ENCODE measurements around the gene DTX1.
"Not testable (repeated sequence)": the region's sequence is repeated elsewhere in the genome, so short reads cannot be mapped to it uniquely, and the experiment has no call there.

Gene DTX1

DNA sequence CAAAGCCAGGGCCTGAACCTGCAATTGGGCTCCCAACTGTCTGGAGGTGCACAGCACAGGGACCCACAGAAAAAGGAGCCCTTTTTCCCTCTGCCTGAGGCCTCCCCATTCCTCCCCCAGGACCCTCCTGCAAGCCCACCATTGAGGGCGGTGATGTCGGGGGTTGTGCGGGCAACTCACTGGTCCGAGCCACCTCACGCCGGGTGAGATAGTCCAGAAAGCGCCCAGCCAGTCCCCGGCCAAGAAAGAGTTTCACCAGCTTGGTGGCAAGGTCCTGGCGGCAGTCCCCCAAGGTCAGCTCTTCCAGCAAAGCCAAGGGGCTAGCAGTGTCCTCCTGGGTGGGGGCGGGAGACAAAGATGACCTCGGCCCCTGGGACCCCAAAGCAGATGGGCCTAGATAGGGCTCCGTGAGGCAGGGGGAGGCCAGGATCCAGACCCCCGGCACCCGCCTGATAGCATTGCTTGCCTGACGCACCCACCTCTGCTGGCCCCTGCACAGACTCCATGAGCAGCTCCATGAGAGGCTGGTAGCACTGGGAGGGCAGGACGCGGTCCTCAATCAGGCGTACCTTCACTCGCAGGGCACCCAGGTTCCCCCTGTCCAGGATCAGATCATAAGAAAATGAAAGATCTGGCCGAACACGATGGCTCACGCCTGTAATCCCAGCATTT is 59.1 kb downstream of the DTX1 start:
- Histone ChIP-seq H3K18ac (ENCODE audit: low read length) (no peak overlapping the region), H2AFZ (ENCODE audit: insufficient read depth, low read length, poor library complexity) (no peak overlapping the region), H3K9ac (ENCODE audit: low read length) (no peak overlapping the region), H3K9me3 (ENCODE audit: insufficient read depth, low read depth, low read length) (peaks cover 1% of the 10 kb centered on the region), H4K8ac (ENCODE audit: low read depth, low read length) (no peak overlapping the region), H4K91ac (ENCODE audit: low read depth, low read length) (no peak overlapping the region), H3K4me3 (ENCODE audit: low read depth, low read length) (no peak overlapping the region), H3K27ac (ENCODE audit: low read depth, low read length) (no peak overlapping the region), H3K4me2 (ENCODE audit: low read length) (no peak overlapping the region), H2BK12ac (ENCODE audit: low read length) (no peak overlapping the region), H2BK5ac (ENCODE audit: low read depth, low read length, poor library complexity) (no peak overlapping the region), H3K27me3 (ENCODE audit: insufficient read depth, low read length) (no peaks in the 10 kb centered on the region), H3K14ac (ENCODE audit: low read length) (no peak overlapping the region), H3K4me1 (ENCODE audit: control insufficient read depth in 1 of 2, insufficient read depth in 2 of 2, low read length in 2 of 2) (no peaks in the 10 kb centered on the region), H3K36me3 (ENCODE audit: control insufficient read depth in 1 of 2, insufficient read depth in 2 of 2, low read length in 2 of 2) (no peaks in the 10 kb centered on the region), H3K79me2 (ENCODE audit: control insufficient read depth, insufficient read depth, low read length, poor library complexity) (peaks cover 2% of the 10 kb centered on the region), H2AK5ac (ENCODE audit: low read length) (no peak overlapping the region), H3K23ac (ENCODE audit: low read length) (no peak overlapping the region), H4K12ac (ENCODE audit: low read depth, low read length) (no peak overlapping the region), H3K79me1 (ENCODE audit: low read length) (no peaks in the 10 kb centered on the region), H3K4ac (ENCODE audit: low read depth, low read length) (no peak overlapping the region), H2BK120ac (ENCODE audit: insufficient read depth, low read length, poor library complexity) (no peak overlapping the region)
- no peak for DNase-seq
- WGBS (ENCODE audit: extremely low coverage, insufficient coverage, insufficient read length) = no CpG with 5 or more reads among the region's 22 CpGs

DNA sequence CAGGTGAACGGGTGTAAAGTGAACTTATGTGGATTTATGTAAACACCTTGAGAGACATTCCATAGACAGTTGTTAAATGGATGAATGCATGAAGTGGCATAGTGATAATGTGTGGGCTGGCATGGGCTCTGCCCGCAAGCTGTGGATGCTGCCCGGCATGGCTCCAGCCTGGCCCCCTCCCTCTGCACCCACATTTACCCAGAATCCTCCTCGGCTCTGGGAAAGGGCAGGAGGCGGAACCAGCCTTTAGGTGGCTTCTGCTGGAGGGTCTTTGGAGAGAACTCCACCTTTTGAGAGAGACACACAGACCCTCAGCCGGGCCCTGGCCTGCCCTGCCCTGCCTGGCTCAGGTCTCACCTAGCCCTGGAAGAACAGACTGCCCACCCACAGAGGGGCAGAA is 60.3 kb downstream of the DTX1 start:
- no peak overlapping the region for H3K14ac ChIP-seq (ENCODE audit: low read length)
- H2BK120ac ChIP-seq (ENCODE audit: insufficient read depth, low read length, poor library complexity) = no peak overlapping the region
- no peak overlapping the region for H3K4ac ChIP-seq (ENCODE audit: low read depth, low read length)
- H3K18ac ChIP-seq (ENCODE audit: low read length) = no peak overlapping the region
- no peaks in the 10 kb centered on the region for H3K36me3 ChIP-seq (ENCODE audit: control insufficient read depth in 1 of 2, insufficient read depth in 2 of 2, low read length in 2 of 2)
- no peak overlapping the region for H3K4me2 ChIP-seq (ENCODE audit: low read length)
- H2BK12ac ChIP-seq (ENCODE audit: low read length) = no peak overlapping the region
- no peak overlapping the region for H4K91ac ChIP-seq (ENCODE audit: low read depth, low read length)
- H3K9ac ChIP-seq (ENCODE audit: low read length) = no peak overlapping the region
- DNase-seq = no peak
- no peak overlapping the region for H3K4me3 ChIP-seq (ENCODE audit: low read depth, low read length)
- H3K27ac ChIP-seq (ENCODE audit: low read depth, low read length) = no peak overlapping the region
- no peak overlapping the region for H2AFZ ChIP-seq (ENCODE audit: insufficient read depth, low read length, poor library complexity)
- no peak overlapping the region for H2BK5ac ChIP-seq (ENCODE audit: low read depth, low read length, poor library complexity)
- H2AK5ac ChIP-seq (ENCODE audit: low read length) = no peak overlapping the region
- WGBS (ENCODE audit: extremely low coverage, insufficient coverage, insufficient read length) = no CpG with 5 or more reads among the region's 6 CpGs
- no peak overlapping the region for H4K12ac ChIP-seq (ENCODE audit: low read depth, low read length)
- H3K23ac ChIP-seq (ENCODE audit: low read length) = no peak overlapping the region
- H3K27me3 ChIP-seq (ENCODE audit: insufficient read depth, low read length) = no peaks in the 10 kb centered on the region
- H3K4me1 ChIP-seq (ENCODE audit: control insufficient read depth in 1 of 2, insufficient read depth in 2 of 2, low read length in 2 of 2) = no peaks in the 10 kb centered on the region
- peaks cover 1% of the 10 kb centered on the region for H3K79me2 ChIP-seq (ENCODE audit: control insufficient read depth, insufficient read depth, low read length, poor library complexity)
- H3K9me3 ChIP-seq (ENCODE audit: insufficient read depth, low read depth, low read length) = peaks cover 1% of the 10 kb centered on the region
- H3K79me1 ChIP-seq (ENCODE audit: low read length) = no peaks in the 10 kb centered on the region
- H4K8ac ChIP-seq (ENCODE audit: low read depth, low read length) = no peak overlapping the region

DNA sequence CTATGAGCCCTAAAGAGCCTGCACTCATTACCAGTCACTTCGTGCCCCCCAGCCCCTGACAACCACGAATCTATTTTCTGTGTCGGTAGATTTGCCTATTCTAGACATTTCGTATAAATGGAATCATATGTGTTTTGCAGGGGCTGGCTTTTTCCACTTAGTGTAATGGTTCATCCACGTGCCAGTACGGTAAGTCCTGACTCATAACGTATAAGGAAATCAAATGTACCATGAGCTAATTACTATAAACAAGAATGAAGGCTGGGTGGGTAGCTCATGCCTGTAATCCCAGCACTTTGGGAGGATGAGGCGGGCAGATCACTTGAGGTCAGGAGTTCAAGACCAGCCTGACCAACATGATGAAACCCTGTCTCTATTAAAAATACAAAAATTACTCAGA is 61.2 kb downstream of the DTX1 start:
- WGBS (ENCODE audit: extremely low coverage, insufficient coverage, insufficient read length) = no CpG with 5 or more reads among the region's 8 CpGs
- not testable (repeated sequence) for H3K18ac ChIP-seq (ENCODE audit: low read length); H3K4me1 ChIP-seq (ENCODE audit: control insufficient read depth in 1 of 2, insufficient read depth in 2 of 2, low read length in 2 of 2)

DNA sequence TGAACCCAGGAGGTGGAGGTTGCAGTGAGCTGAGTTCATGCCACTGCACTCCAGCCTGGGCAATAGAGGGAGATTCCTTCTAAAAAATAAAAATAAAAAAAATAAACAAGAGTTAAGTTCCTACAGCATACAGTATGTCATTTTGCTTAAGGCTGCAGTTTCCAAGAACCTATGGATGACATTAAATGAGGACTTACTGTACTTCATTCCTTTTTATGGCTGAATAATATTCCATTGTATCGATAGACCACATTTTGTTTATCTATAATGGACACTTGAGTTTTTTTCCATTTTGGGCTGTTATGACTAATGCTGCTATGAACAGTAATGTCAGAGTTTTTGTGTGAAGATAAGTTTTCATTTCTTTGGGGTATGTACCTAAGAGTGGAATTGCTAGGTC is 61.6 kb downstream of the DTX1 start:
- WGBS (ENCODE audit: extremely low coverage, insufficient coverage, insufficient read length) = no CpG with 5 or more reads among the region's 1 CpG
- Histone ChIP-seq H3K4me1 (ENCODE audit: control insufficient read depth in 1 of 2, insufficient read depth in 2 of 2, low read length in 2 of 2) (no peaks in the 10 kb centered on the region), H3K23ac (ENCODE audit: low read length) (no peak overlapping the region)

More for the DNA sequence above, 61.2 kb downstream of the DTX1 start:
- not testable (repeated sequence) for H4K91ac ChIP-seq (ENCODE audit: low read depth, low read length); H2AFZ ChIP-seq (ENCODE audit: insufficient read depth, low read length, poor library complexity); H3K23ac ChIP-seq (ENCODE audit: low read length); H2BK5ac ChIP-seq (ENCODE audit: low read depth, low read length, poor library complexity); H4K8ac ChIP-seq (ENCODE audit: low read depth, low read length); H2AK5ac ChIP-seq (ENCODE audit: low read length); H3K79me1 ChIP-seq (ENCODE audit: low read length); H3K4me3 ChIP-seq (ENCODE audit: low read depth, low read length); H2BK120ac ChIP-seq (ENCODE audit: insufficient read depth, low read length, poor library complexity); H2BK12ac ChIP-seq (ENCODE audit: low read length); H3K14ac ChIP-seq (ENCODE audit: low read length); H3K36me3 ChIP-seq (ENCODE audit: control insufficient read depth in 1 of 2, insufficient read depth in 2 of 2, low read length in 2 of 2); H3K9me3 ChIP-seq (ENCODE audit: insufficient read depth, low read depth, low read length); H3K4ac ChIP-seq (ENCODE audit: low read depth, low read length); DNase-seq; H3K4me2 ChIP-seq (ENCODE audit: low read length); H4K12ac ChIP-seq (ENCODE audit: low read depth, low read length); H3K27me3 ChIP-seq (ENCODE audit: insufficient read depth, low read length); H3K9ac ChIP-seq (ENCODE audit: low read length); H3K79me2 ChIP-seq (ENCODE audit: control insufficient read depth, insufficient read depth, low read length, poor library complexity); H3K27ac ChIP-seq (ENCODE audit: low read depth, low read length)

More for the DNA sequence above, 61.6 kb downstream of the DTX1 start:
- Histone ChIP-seq H2BK120ac (ENCODE audit: insufficient read depth, low read length, poor library complexity) (no peak overlapping the region), H3K79me1 (ENCODE audit: low read length) (no peaks in the 10 kb centered on the region), H3K9ac (ENCODE audit: low read length) (no peak overlapping the region), H3K27ac (ENCODE audit: low read depth, low read length) (no peak overlapping the region), H3K4ac (ENCODE audit: low read depth, low read length) (no peak overlapping the region), H3K27me3 (ENCODE audit: insufficient read depth, low read length) (no peaks in the 10 kb centered on the region), H3K4me2 (ENCODE audit: low read length) (no peak overlapping the region), H4K12ac (ENCODE audit: low read depth, low read length) (no peak overlapping the region), H2BK5ac (ENCODE audit: low read depth, low read length, poor library complexity) (no peak overlapping the region), H2BK12ac (ENCODE audit: low read length) (no peak overlapping the region), H3K4me3 (ENCODE audit: low read depth, low read length) (no peak overlapping the region), H3K36me3 (ENCODE audit: control insufficient read depth in 1 of 2, insufficient read depth in 2 of 2, low read length in 2 of 2) (no peaks in the 10 kb centered on the region), H2AK5ac (ENCODE audit: low read length) (no peak overlapping the region), H3K9me3 (ENCODE audit: insufficient read depth, low read depth, low read length) (peaks cover 1% of the 10 kb centered on the region), H3K79me2 (ENCODE audit: control insufficient read depth, insufficient read depth, low read length, poor library complexity) (no peaks in the 10 kb centered on the region), H4K8ac (ENCODE audit: low read depth, low read length) (no peak overlapping the region), H3K14ac (ENCODE audit: low read length) (no peak overlapping the region), H4K91ac (ENCODE audit: low read depth, low read length) (no peak overlapping the region), H3K18ac (ENCODE audit: low read length) (no peak overlapping the region), H2AFZ (ENCODE audit: insufficient read depth, low read length, poor library complexity) (no peak overlapping the region)
- DNase-seq = no peak

Data from trophoblast cell (in vitro differentiated cells and primary cell).